ENCODE data around the gene PRKCD.
A peak's percentile ranks its signal among the peaks of the same experiment; 100 is the strongest.

PRKCD gene

GRCh38 chr3:53151465-53151864 lies 9.5 kb upstream of the PRKCD start:
- no peak for DNase-seq (ENCODE audit: low read depth)
- H3K4me3 ChIP-seq (ENCODE audit: low read depth, low read length): no peak overlapping the region
- TF ChIP-seq, protein P1, sequence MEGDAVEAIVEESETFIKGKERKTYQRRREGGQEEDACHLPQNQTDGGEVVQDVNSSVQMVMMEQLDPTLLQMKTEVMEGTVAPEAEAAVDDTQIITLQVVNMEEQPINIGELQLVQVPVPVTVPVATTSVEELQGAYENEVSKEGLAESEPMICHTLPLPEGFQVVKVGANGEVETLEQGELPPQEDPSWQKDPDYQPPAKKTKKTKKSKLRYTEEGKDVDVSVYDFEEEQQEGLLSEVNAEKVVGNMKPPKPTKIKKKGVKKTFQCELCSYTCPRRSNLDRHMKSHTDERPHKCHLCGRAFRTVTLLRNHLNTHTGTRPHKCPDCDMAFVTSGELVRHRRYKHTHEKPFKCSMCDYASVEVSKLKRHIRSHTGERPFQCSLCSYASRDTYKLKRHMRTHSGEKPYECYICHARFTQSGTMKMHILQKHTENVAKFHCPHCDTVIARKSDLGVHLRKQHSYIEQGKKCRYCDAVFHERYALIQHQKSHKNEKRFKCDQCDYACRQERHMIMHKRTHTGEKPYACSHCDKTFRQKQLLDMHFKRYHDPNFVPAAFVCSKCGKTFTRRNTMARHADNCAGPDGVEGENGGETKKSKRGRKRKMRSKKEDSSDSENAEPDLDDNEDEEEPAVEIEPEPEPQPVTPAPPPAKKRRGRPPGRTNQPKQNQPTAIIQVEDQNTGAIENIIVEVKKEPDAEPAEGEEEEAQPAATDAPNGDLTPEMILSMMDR (IDR thresholded peaks at IDR 0.05; ENCODE audit: control insufficient read depth, extremely low read depth, insufficient read depth): no peak

DNA sequence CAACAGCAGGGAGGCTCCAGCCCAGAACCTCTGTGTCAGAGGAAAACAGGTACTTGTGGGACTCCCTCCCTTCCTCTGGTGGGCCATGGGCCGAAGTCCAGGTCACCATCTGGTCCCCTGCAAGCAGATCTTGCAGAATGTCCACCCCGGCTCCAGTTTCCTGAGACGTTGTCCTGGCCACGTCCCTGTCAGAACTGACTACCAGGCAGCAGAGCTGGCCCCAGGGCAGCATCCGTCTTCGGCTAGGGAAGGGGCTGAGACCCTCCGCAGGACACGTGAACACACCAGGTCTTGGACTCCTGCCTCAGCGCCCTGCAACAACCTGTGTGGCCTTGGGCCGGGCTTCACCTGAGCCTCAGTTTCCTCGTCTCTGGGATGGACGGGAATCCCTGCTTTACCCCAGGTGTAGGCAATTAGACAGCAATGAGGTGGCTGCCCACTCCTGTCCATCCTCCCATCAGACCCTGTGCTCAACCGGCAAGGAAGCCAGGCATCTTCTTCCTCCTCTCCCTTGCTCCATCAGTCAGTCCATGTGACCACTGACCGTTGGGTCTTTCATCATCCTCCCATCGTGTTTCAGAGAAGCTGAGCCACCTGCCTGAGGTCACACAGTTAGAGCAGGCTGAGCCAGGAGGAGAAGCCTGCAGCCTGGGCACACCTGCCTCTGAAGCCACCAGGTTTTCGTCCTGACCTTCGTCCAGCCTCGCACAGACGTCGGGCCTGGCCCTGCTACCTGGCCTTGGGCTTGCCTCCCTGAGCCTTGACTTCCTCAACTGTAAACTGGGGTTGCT lies 8.9 kb upstream of the PRKCD start:
- no peak overlapping the region for H3K4me3 ChIP-seq (ENCODE audit: low read depth, low read length)
- TF ChIP-seq, protein P1 (IDR thresholded peaks at IDR 0.05; ENCODE audit: control insufficient read depth, extremely low read depth, insufficient read depth): no peak
- DNase-seq (ENCODE audit: low read depth): no peak

- TF ChIP-seq, protein P1 (IDR thresholded peaks at IDR 0.05; ENCODE audit: control insufficient read depth, extremely low read depth, insufficient read depth): no peak
- no peak overlapping the region for H3K4me3 ChIP-seq (ENCODE audit: low read depth, low read length)
- no peak for DNase-seq (ENCODE audit: low read depth)
These were observed 7.7 kb upstream of the PRKCD start for GRCh38 chr3:53153264-53153823.

GRCh38 chr3:53153980-53154379 lies 7.0 kb upstream of the PRKCD start:
- no peak overlapping the region for H3K4me3 ChIP-seq (ENCODE audit: low read depth, low read length)
- TF ChIP-seq, protein P1 (IDR thresholded peaks at IDR 0.05; ENCODE audit: control insufficient read depth, extremely low read depth, insufficient read depth): no peak
- DNase-seq (ENCODE audit: low read depth): no peak

GRCh38 chr3:53154881-53155285 lies 6.1 kb upstream of the PRKCD start:
- DNase-seq (ENCODE audit: low read depth): no peak
- no peak overlapping the region for H3K4me3 ChIP-seq (ENCODE audit: low read depth, low read length)
- TF ChIP-seq, protein P1 (IDR thresholded peaks at IDR 0.05; ENCODE audit: control insufficient read depth, extremely low read depth, insufficient read depth): no peak

- H3K4me3 ChIP-seq (ENCODE audit: low read depth, low read length): no peak overlapping the region
- DNase-seq (ENCODE audit: low read depth): peak; percentile 97
- TF ChIP-seq, protein P1 (IDR thresholded peaks at IDR 0.05; ENCODE audit: control insufficient read depth, extremely low read depth, insufficient read depth): no peak
These were observed 5.2 kb upstream of the PRKCD start for GRCh38 chr3:53155760-53156159.
